HEK293T (cell line): ENCODE data around the gene NPRL2.

Experiments
- CTCF ChIA-PET: fragments of 350-600 bp; formaldehyde crosslinking; extraction: SDS; loops from one replicate; lab custom pipeline; 2021; ENCODE audit warnings: antibody characterized with exemption, inconsistent platforms; lab: Yijun Ruan, JAX
- POLR2A ChIA-PET: fragments of 350-600 bp; formaldehyde crosslinking; extraction: SDS; loops from one replicate; lab custom pipeline; 2020; ENCODE audit warnings: antibody characterized with exemption, inconsistent platforms; lab: Yijun Ruan, JAX
- DNase-seq: peaks from one replicate; pipeline ENCODE4 v3.0.0; 2012; ENCODE audit warnings: mixed read lengths; ENCODE audit errors: extremely low spot score
- ARNT ChIP-seq: fragments of 450-650 bp; IDR thresholded peaks from 2 replicates; pipeline ENCODE4 v1.6.1; 2017; ENCODE audit warnings: mild to moderate bottlenecking
- BHLHE40 ChIP-seq: fragments of 450-650 bp; IDR thresholded peaks from 2 replicates; pipeline ENCODE4 v1.6.1; 2016; ENCODE audit warnings: mild to moderate bottlenecking, moderate library complexity, borderline replicate concordance
- CTBP1 ChIP-seq: fragments of 450-650 bp; IDR thresholded peaks from 2 replicates; pipeline ENCODE4 v1.6.1; 2016; ENCODE audit warnings: borderline replicate concordance
- ELF4 ChIP-seq: fragments of 450-650 bp; IDR thresholded peaks from 2 replicates; pipeline ENCODE4 v1.6.1; 2017; ENCODE audit warnings: antibody characterized with exemption
- FOXA1 ChIP-seq: fragments of 450-650 bp; IDR thresholded peaks from 2 replicates; pipeline ENCODE4 v1.6.1; 2016; ENCODE audit warnings: mild to moderate bottlenecking
- FOXK2 ChIP-seq: fragments of 450-650 bp; IDR thresholded peaks from 2 replicates; pipeline ENCODE4 v1.6.1; 2016; ENCODE audit warnings: mild to moderate bottlenecking
- FOXM1 ChIP-seq: fragments of 450-650 bp; IDR thresholded peaks from 2 replicates; pipeline ENCODE4 v1.6.1; 2017; ENCODE audit warnings: mild to moderate bottlenecking, borderline replicate concordance
- HDGF ChIP-seq: fragments of 450-650 bp; IDR thresholded peaks from 2 replicates; pipeline ENCODE4 v1.6.1; 2017; ENCODE audit warnings: antibody characterized with exemption, borderline replicate concordance
- L3MBTL2 ChIP-seq: fragments of 450-650 bp; conservative IDR thresholded peaks from 2 replicates; pipeline ENCODE4 v1.6.1; 2016; ENCODE audit warnings: mild to moderate bottlenecking
- LEF1 ChIP-seq: fragments of 450-650 bp; IDR thresholded peaks from 2 replicates; pipeline ENCODE4 v1.6.1; 2017; ENCODE audit warnings: mild to moderate bottlenecking, borderline replicate concordance
- NFRKB ChIP-seq: fragments of 450-650 bp; IDR thresholded peaks from 2 replicates; pipeline ENCODE4 v1.6.1; 2016; ENCODE audit warnings: mild to moderate bottlenecking, moderate library complexity
- PKNOX1 ChIP-seq: fragments of 450-650 bp; IDR thresholded peaks from 2 replicates; pipeline ENCODE4 v1.6.1; 2016
- SP1 ChIP-seq: fragments of 450-650 bp; IDR thresholded peaks from 2 replicates; pipeline ENCODE4 v1.6.1; 2017
- SUZ12 ChIP-seq: fragments of 450-650 bp; IDR thresholded peaks from 2 replicates; pipeline ENCODE4 v1.6.1; 2016; ENCODE audit warnings: mild to moderate bottlenecking
- TARDBP ChIP-seq: fragments of 450-650 bp; IDR thresholded peaks from 2 replicates; pipeline ENCODE4 v1.6.1; 2016
- ZNF384 ChIP-seq: fragments of 450-650 bp; IDR thresholded peaks from 2 replicates; pipeline ENCODE4 v1.6.1; 2016

The NPRL2 gene

GRCh38 chr3:50337175-50337861 lies 13.3 kb downstream of the NPRL2 start:
- DNase-seq = peak; percentile 98
- CTCF ChIA-PET = interaction anchor here (0.6 to 1.6 kb wide), 10 partner anchors 9 to 392 kb away, joined by 3 to 10 read pairs (median 3); partner anchors contain the start of genes CYB561D2, NPRL2 and TUSC2
- POLR2A ChIA-PET = interaction anchor here (0.6 to 3.9 kb wide), 57 partner anchors 9 to 275 kb away, joined by 3 to 119 read pairs (median 4); partner anchors contain the start of genes CISH, CYB561D2, GNAI2 and HEMK1
- TF ChIP-seq CTBP1 = peak; percentile 38; the same call in 1 of the 2 replicates
- no peak for TF ChIP-seq TARDBP
- peak; percentile 70 for TF ChIP-seq L3MBTL2
- TF ChIP-seq SP1 = no peak

- no peak for DNase-seq
- CTCF ChIA-PET = interaction anchor here (0.6 to 1.6 kb wide), 9 partner anchors 8 to 391 kb away, joined by 3 to 10 read pairs (median 3); partner anchors contain the start of genes CYB561D2, NPRL2 and TUSC2
- POLR2A ChIA-PET = interaction anchor here (0.6 to 3.9 kb wide), 54 partner anchors 8 to 276 kb away, joined by 3 to 119 read pairs (median 4); partner anchors contain the start of genes CISH, CYB561D2, GNAI2 and HEMK1
- TF ChIP-seq FOXK2 (no peak), TARDBP (no peak), FOXM1 (no peak), L3MBTL2 (no peak), CTBP1 (no peak), SUZ12 (no peak), HDGF (no peak), PKNOX1 (no peak)
These were observed 14.0 kb downstream of the NPRL2 start for GRCh38 chr3:50336452-50337174.

- no peak for DNase-seq
- CTCF ChIA-PET = interaction anchor here (0.6 kb wide), 1 partner anchor 60 kb away, joined by 3 read pairs; no protein-coding TSS in a partner anchor
- no peak for TF ChIP-seq HDGF
- TF ChIP-seq ELF4 = no peak
- TF ChIP-seq SP1 = no peak
- no peak for TF ChIP-seq FOXM1
- TF ChIP-seq ZNF384 = no peak
- TF ChIP-seq ARNT = no peak
- TF ChIP-seq NFRKB = no peak
- no peak for TF ChIP-seq PKNOX1
- no peak for TF ChIP-seq LEF1
- TF ChIP-seq FOXK2 = no peak
- TF ChIP-seq TARDBP = no peak
- TF ChIP-seq CTBP1 = no peak
- POLR2A ChIA-PET = interaction anchor here (1.1 kb wide), 1 partner anchor 16 kb away, joined by 3 read pairs; the partner anchor contains the start of genes CYB561D2 and NPRL2
These were observed 16.1 kb downstream of the NPRL2 start for GRCh38 chr3:50334339-50335075.

- POLR2A ChIA-PET = no interaction called here
- DNase-seq = no peak
- TF ChIP-seq FOXK2 (no peak), NFRKB (no peak), ARNT (no peak), SUZ12 (no peak), FOXA1 (no peak), SP1 (no peak), FOXM1 (no peak), PKNOX1 (no peak)
- CTCF ChIA-PET = no interaction called here
These were observed 16.7 kb downstream of the NPRL2 start for GRCh38 chr3:50333744-50334328.

GRCh38 chr3:50331364-50331907 lies 19.1 kb downstream of the NPRL2 start:
- ChIA-PET CTCF (interaction anchor here (1.0 kb wide), 1 partner anchor 136 kb away, joined by 3 read pairs; no protein-coding TSS in a partner anchor), POLR2A (interaction anchor here (1.1 kb wide), 1 partner anchor 22 kb away, joined by 5 read pairs; no protein-coding TSS in a partner anchor)
- TF ChIP-seq FOXK2 = no peak
- no peak for TF ChIP-seq TARDBP
- TF ChIP-seq FOXA1 = no peak
- no peak for TF ChIP-seq HDGF
- no peak for TF ChIP-seq ELF4
- no peak for TF ChIP-seq FOXM1
- no peak for TF ChIP-seq NFRKB
- TF ChIP-seq L3MBTL2 = no peak
- no peak for TF ChIP-seq ZNF384
- TF ChIP-seq PKNOX1 = no peak
- no peak for TF ChIP-seq SUZ12
- no peak for TF ChIP-seq BHLHE40
- no peak for TF ChIP-seq CTBP1
- TF ChIP-seq SP1 = no peak
- no peak for DNase-seq
